ENCODE measurements around the gene LRRC56. TPM values are rescaled to one million over a fixed set of nuclear protein-coding genes. Genes with fewer than 3 reads are reported as not detected.

The LRRC56 gene
- total and polyA plus RNA-seq, 9 of the 15 experiments (the other 6 are each of a cell fraction or from before 2014, with no cell fraction given), result 0.03 to 4.5 (median 1.0) TPM; not detected in 1

- TF ChIP-seq ZNF707 (CRISPR knock-in tag; conservative IDR thresholded peaks at IDR 0.05) (no peak), KDM2B (CRISPR knock-in tag; IDR thresholded peaks at IDR 0.05) (no peak), PBX2 (CRISPR knock-in tag; IDR thresholded peaks at IDR 0.05; ENCODE audit: low read depth) (no peak), PBX2 (tag; conservative IDR thresholded peaks at IDR 0.05; ENCODE audit: low read depth) (no peak), ARID3A (IDR thresholded peaks at IDR 0.05; ENCODE audit: borderline replicate concordance, low read depth, low read length) (no peak), HBP1 (CRISPR knock-in tag; IDR thresholded peaks at IDR 0.05) (peak; percentile 53; the same call in 1 of the 2 replicates), ZNF512 (tag; IDR thresholded peaks at IDR 0.05) (no peak), FOXO4 (CRISPR knock-in tag; IDR thresholded peaks at IDR 0.05) (no peak)
These were observed 30.9 kb upstream of the LRRC56 start (continued) for GRCh38 chr11:506238-506994.
